KMS-11 (cell line): ENCODE data around the gene AUTS2.

Source experiments
- H2AFZ ChIP-seq: fragments of 200-600 bp; sonication (generic); 2 replicates; pipeline ENCODE4 v1.6.1; 2016; ENCODE audit warnings: antibody characterized with exemption, mixed run types, low read depth
- H3K27ac ChIP-seq: fragments of 200-600 bp; sonication (generic); 2 replicates; pipeline ENCODE4 v1.6.1; 2016; ENCODE audit warnings: mild to moderate bottlenecking, mixed run types
- H3K27me3 ChIP-seq: fragments of 200-600 bp; sonication (generic); 2 replicates; pipeline ENCODE4 v1.6.1; 2017; ENCODE audit warnings: mild to moderate bottlenecking, low read depth, mixed run types, moderate library complexity; ENCODE audit not compliant: insufficient read depth
- H3K36me3 ChIP-seq: fragments of 200-600 bp; sonication (generic); 2 replicates; pipeline ENCODE4 v1.6.1; 2017; ENCODE audit warnings: mild to moderate bottlenecking, mixed run types; ENCODE audit not compliant: insufficient read depth
- H3K4me1 ChIP-seq: fragments of 200-600 bp; sonication (generic); 2 replicates; pipeline ENCODE4 v1.6.1; 2016; ENCODE audit warnings: mild to moderate bottlenecking, low read depth, mixed run types; ENCODE audit not compliant: poor library complexity, severe bottlenecking
- H3K4me2 ChIP-seq: fragments of 200-600 bp; sonication (generic); 2 replicates; pipeline ENCODE4 v1.7.0; 2016; ENCODE audit warnings: mild to moderate bottlenecking, mixed run types
- H3K4me3 ChIP-seq: fragments of 200-600 bp; sonication (generic); IDR thresholded peaks from 2 replicates; pipeline ENCODE4 v1.6.1; 2017; ENCODE audit warnings: low read depth, low read length, mixed read lengths; ENCODE audit not compliant: insufficient read depth
- H3K79me2 ChIP-seq: fragments of 200-600 bp; sonication (generic); 2 replicates; pipeline ENCODE4 v1.6.1; 2016; ENCODE audit warnings: low read depth, mixed run types; ENCODE audit not compliant: insufficient read depth
- H3K9ac ChIP-seq: fragments of 200-600 bp; sonication (generic); 2 replicates; pipeline ENCODE4 v1.6.1; 2016; ENCODE audit warnings: mild to moderate bottlenecking, mixed run types
- H4K20me1 ChIP-seq: fragments of 200-600 bp; sonication (generic); 2 replicates; pipeline ENCODE4 v1.6.1; 2016; ENCODE audit warnings: mild to moderate bottlenecking, mixed run types; ENCODE audit not compliant: insufficient read depth
- CTCF ChIP-seq: fragments of 200-600 bp; sonication (generic); conservative IDR thresholded peaks from 2 replicates; pipeline ENCODE4 v1.6.1; 2017; ENCODE audit warnings: low read depth, mild to moderate bottlenecking, antibody characterized with exemption, low read length, moderate library complexity, mixed read lengths

Gene AUTS2

GRCh38 chr7:69698109-69698825 lies 100.0 kb downstream of the AUTS2 start:
- no peaks in the 10 kb centered on the region for H4K20me1 ChIP-seq
- H3K9ac ChIP-seq = no peak overlapping the region
- no peaks in the 10 kb centered on the region for H3K79me2 ChIP-seq
- H2AFZ ChIP-seq = no peak overlapping the region
- H3K36me3 ChIP-seq = no peaks in the 10 kb centered on the region
- H3K4me2 ChIP-seq = no peak overlapping the region
- TF ChIP-seq CTCF = no peak
- no peaks in the 10 kb centered on the region for H3K27me3 ChIP-seq
- H3K4me1 ChIP-seq = peaks cover 18% of the 10 kb centered on the region
- H3K4me3 ChIP-seq = no peak overlapping the region
- H3K27ac ChIP-seq = no peak overlapping the region

GRCh38 chr7:69699931-69700330 lies 101.7 kb downstream of the AUTS2 start:
- no peak overlapping the region for H3K27ac ChIP-seq
- no peak overlapping the region for H2AFZ ChIP-seq
- no peaks in the 10 kb centered on the region for H4K20me1 ChIP-seq
- TF ChIP-seq CTCF = no peak
- H3K4me3 ChIP-seq = no peak overlapping the region
- H3K36me3 ChIP-seq = no peaks in the 10 kb centered on the region
- no peak overlapping the region for H3K4me2 ChIP-seq
- peaks cover 18% of the 10 kb centered on the region for H3K4me1 ChIP-seq
- no peaks in the 10 kb centered on the region for H3K79me2 ChIP-seq
- H3K27me3 ChIP-seq = no peaks in the 10 kb centered on the region
- no peak overlapping the region for H3K9ac ChIP-seq

GRCh38 chr7:69700331-69700730 lies 102.1 kb downstream of the AUTS2 start:
- Histone ChIP-seq H3K4me1 (peaks cover 17% of the 10 kb centered on the region), H3K9ac (no peak overlapping the region), H3K27me3 (no peaks in the 10 kb centered on the region), H3K27ac (no peak overlapping the region), H3K36me3 (no peaks in the 10 kb centered on the region), H3K4me2 (no peak overlapping the region), H3K79me2 (no peaks in the 10 kb centered on the region), H2AFZ (no peak overlapping the region), H3K4me3 (no peak overlapping the region), H4K20me1 (no peaks in the 10 kb centered on the region)
- TF ChIP-seq CTCF = no peak

GRCh38 chr7:69701288-69701687 lies 103.0 kb downstream of the AUTS2 start:
- H3K27ac ChIP-seq = no peak overlapping the region
- H3K36me3 ChIP-seq = no peaks in the 10 kb centered on the region
- no peak overlapping the region for H3K9ac ChIP-seq
- no peak for TF ChIP-seq CTCF
- H3K27me3 ChIP-seq = no peaks in the 10 kb centered on the region
- H3K4me3 ChIP-seq = no peak overlapping the region
- H3K79me2 ChIP-seq = no peaks in the 10 kb centered on the region
- H3K4me1 ChIP-seq = peaks cover 11% of the 10 kb centered on the region
- no peaks in the 10 kb centered on the region for H4K20me1 ChIP-seq
- H3K4me2 ChIP-seq = no peak overlapping the region
- no peak overlapping the region for H2AFZ ChIP-seq
